SK-N-MC (cell line): Measurements from ENCODE around the gene SPART.

Source experiments
- EZH2 ChIP-seq: fragments of 200-600 bp; sonication (generic); IDR thresholded peaks from one replicate; pipeline ENCODE4 v1.6.1; 2017; ENCODE audit warnings: antibody characterized with exemption
- POLR2AphosphoS5 ChIP-seq: IDR thresholded peaks from 2 replicates; pipeline ENCODE4 v1.6.1; 2012; ENCODE audit warnings: mild to moderate bottlenecking, low read depth, low read length, borderline replicate concordance

DNA sequence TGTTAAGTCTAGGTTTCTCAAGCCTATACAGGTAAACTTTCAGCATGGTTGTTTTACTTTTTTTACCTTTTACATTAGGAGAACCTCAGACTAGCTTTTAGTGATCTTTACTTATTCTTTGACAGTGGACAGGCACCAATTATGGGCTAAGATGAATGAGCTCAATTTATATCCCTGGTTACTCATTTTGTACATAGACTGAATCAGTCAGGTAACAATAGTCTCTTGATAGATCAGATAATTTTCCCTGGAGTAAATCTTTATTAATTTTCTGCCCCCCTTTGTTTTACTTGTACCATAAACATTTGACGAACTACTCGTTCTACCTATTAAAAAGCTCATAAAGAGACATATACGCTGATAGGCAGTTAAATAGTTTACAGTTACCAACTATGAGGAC lies 22.8 kb downstream of the SPART start:
- TF ChIP-seq POLR2AphosphoS5 = no peak
- no peak for TF ChIP-seq EZH2
